RCC 7860 (cell line): ENCODE data around the gene POLL.

Experiments
- DNase-seq: peaks from one replicate; pipeline ENCODE4 v3.0.0-alpha.2; 2015; ENCODE audit warnings: low spot score
- FAIRE-seq: peaks from 2 replicates; lab custom pipeline; 2012; peaks lifted over from hg19 to GRCh38; lab: Jason Lieb, UNC

The POLL gene

DNA sequence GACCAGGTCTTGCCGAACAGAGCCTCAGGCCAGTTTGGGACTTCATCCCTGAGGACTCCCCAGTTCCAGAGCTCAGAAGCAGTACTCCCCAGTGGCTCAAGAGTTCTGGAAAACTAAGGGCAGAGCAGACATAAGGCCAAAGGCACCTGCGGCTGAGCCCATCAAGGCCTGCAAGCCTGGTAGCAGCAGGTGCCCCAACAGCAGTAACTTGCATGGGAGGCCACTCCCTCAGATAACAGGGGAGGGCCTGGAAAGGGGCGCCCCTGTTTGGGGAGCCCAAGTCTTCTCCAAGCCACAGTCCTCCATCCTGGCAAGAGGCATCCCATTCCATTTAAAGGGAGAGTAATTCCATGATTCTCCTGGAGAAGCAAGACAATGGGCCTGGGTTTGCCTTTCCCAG is 13.0 kb downstream of the POLL start:
- DNase-seq (no peak), FAIRE-seq (no peak)

DNA sequence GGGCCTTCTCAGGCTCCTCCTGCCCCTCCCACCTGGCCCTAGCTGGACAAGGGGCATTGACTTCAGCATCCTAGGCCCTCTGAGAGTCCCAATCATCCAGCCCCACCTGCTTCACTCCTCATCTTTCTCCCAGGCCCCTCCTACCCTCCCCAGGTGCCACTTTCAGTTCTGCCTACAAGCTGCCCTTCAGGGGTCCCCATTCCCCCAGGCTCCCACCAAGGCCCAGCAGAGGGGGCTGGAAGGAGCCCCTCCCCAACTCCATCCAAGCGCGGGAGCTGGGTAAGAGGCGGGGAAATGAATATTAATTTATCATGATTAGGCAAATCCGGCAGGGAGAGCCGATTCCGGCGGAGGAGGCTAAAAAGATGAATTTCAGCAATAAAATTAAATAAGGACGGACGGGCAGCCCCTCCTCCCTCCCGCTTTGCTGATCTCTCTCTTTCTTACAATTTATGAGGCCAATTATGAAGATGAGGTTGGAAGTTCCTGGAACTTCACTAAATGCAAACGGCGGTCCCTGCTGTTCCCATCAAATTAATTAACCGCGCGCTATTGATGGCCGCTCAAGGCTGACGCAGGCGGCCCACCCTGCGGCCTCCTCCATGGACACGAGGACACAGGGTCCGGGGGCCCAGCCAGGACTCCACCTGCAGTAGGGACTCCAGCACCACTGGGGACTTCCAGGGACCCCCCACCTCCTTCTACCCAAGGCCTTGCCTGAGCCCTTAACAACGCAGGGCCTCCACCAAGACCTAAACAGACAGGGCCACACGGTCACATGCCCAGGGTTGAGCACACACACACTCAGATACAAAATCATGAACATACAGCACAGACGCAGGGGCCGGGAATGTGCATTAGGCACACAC is 13.9 kb downstream of the POLL start:
- no peak for DNase-seq
- FAIRE-seq, result no peak

DNA sequence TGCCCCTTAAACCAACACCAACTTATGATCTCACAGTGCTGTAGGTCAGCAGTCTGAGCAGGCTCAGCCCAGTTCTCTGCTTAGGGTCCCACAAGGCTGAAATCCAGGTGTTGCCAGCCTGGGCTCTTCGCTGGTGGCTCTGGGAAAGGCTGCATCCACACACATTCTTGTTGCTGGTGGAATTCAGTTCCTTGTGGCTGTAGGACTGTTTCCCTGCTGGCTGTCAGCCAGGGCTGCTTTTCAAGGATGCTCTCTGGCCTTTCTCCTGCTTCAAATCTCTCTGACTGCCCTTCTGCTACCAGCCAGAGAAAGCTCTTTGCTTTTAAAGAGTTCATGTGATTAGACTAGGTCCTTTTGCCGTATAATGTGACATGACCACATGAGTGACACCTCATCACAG is 15.3 kb downstream of the POLL start:
- DNase-seq (no peak), FAIRE-seq (no peak)

DNA sequence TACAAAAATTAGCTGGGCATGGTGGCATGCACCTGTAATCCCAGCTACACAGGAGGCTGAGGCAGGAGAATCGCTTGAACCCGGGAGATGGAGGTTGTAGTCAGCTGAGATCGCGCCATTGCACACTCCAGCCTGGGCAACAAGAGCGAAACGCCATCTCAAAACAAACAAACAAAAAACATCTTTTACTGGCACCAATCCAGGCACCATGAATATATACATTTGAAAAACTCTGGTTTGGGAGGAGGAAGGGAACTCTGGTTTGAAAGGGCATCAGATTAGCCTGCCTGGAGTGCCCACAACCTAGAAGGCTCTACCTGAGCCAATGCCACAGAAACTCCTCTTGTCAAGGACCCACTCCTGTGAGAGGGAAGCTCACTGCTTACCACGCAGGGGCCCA is 15.9 kb downstream of the POLL start:
- DNase-seq (no peak), FAIRE-seq (no peak)

DNA sequence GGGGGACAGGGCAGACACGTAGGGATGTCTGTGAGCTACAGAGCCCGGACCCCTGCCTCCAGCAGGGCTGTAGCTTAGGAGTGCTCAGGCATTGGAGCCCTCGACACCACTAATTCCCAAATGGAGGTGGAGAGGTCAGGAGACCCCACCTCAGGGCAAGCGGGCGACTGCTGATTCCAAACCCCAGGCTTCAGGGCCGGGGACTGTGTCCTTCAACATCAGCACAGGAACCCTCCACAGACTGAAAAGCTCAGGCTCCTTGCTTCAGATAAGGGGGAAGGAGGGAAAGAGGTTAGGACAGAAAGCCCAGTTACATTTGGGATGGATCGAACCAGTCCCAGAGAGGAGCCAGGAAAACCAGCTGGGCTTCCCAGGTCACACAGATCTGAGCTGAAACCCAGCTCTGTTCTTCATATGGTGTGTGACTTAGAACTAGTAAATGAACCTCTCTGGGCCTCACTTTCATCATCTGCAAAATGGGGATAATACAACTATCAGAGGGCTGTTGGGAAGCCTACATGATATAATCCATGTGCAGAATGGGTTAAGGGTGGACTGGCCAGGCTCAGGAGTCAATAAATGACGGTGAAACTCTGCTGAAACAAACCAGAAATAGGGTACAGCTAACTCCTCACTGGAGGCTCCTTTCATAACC is 16.7 kb downstream of the POLL start:
- DNase-seq (no peak), FAIRE-seq (no peak)

DNA sequence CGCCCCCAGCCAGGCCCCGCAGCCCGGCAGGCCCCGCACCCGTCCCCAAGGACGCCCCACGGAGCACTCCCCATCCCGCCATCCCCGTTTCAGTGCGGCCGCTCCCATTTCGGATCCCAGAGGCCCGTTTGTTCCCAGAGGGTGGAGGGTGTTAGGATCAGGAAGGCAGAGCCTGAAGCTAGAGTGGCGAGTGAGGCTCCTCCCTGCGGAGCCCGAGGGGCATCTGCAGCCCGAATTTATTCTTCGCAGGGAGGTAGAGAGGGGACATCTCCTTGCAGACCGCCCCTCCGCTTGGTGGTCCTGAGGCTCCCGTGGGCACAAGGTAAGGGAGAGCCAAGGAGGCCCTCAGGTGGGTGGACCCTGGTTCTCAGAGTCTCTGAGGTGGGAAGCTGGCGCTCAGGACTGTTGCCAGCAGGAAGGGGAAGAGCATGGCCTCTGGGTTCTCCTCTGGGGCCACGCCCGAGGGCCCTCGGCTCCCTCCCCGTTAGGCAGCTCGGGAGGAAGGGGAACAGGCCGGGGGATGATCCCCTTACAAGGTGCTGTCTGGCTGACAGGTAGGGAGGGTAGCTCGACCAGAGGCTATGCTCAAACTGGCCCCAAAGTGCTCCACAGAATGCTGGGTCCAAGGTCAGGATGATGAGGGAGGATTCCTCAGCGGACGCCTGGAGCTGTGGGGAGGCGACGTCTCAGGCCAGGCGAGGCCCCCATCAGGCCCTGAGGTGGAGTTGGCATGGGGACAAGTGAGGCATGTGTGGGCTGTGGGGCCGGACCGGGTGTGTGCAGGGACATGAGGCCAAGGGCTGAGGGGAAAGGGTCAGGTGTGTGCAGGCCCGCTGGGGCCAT is 17.4 kb downstream of the POLL start:
- FAIRE-seq (no peak), DNase-seq (no peak)

DNA sequence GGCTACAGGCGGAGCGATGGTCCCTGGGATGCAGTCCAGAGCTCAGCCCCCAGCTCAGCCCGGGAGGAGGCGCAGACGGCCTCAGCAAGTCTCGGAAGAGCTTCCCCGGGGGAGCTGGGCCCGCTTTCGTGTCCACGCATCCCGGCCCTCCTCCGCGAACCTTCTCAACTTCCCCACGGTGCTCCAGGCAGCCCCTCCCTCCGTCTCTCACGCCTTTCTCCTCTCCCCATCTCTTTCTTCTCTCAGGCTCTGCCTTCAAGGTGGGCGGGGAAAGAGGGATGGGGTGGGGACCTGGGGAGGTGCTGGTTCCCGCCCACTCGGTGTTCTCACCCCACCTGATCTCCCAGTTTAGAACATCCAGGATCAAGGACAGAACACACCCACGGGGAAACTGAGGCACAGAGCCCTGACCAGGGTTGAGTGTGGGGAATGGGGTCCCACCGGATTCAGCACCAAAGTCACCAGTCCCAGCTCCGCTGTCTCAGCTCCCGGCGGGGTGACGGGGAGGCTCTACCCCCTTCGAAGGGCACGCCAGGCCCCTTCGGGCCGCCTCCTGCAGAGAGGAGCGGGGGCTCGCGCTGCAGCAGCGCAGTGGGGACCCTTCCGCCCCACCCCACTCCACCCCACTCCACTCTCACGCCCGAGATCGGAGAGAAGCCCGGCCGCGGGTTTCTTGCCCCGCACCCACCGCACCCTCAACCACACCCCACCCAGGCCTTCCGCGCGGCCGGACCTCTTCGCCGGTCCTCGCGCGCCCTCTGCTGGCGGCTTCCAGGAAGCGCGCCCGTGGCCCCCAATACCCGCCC is 18.2 kb downstream of the POLL start:
- FAIRE-seq (no peak), DNase-seq (peak; percentile 27)

DNA sequence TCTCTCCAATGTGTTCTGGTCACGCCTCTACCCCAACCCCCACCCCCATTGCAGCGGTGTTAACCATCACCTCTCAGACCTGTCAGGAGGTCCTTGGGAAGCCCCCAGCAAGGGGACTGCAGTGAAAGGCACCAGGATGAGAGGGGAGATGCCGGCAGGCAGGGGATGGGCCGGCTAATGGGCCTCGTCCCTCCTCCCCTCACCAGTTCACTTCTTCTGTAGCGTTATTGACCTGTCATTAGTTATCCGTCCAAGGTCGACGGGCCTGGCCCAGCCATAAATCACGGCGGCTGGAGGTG is 18.8 kb downstream of the POLL start:
- FAIRE-seq (no peak), DNase-seq (no peak)

DNA sequence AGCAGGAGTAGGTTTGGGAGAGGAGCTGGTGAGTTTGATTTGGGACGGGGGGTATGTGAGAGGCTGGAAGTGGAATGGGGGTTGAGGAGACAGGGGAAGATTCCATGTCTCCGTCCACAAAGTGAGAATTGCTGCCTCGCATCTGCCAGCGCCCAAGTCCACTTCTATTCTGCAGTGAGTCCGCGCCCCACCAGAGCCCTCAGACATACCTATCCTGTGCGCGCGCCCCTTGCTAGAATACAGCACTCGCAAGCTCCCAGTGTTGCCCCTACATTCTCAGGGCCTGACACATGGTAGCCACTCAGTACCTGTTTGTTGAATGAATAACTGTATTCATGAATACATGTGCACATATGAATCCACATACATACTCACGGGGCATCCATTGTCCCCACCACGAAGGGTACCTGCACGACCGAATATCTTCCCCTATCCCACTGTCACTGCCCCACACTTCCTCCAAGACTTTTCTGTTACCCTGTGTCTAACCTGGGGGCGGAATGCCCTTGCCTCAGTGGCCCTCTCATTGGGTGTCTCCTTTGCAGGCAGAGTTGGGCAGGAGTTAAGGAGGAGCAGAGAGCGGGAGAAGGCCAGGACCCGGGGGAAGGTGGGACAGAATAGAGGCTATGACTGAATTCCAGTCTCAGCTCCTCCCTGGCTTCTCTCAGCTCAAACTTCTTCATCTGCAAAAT is 19.9 kb downstream of the POLL start:
- FAIRE-seq (no peak), DNase-seq (no peak)

DNA sequence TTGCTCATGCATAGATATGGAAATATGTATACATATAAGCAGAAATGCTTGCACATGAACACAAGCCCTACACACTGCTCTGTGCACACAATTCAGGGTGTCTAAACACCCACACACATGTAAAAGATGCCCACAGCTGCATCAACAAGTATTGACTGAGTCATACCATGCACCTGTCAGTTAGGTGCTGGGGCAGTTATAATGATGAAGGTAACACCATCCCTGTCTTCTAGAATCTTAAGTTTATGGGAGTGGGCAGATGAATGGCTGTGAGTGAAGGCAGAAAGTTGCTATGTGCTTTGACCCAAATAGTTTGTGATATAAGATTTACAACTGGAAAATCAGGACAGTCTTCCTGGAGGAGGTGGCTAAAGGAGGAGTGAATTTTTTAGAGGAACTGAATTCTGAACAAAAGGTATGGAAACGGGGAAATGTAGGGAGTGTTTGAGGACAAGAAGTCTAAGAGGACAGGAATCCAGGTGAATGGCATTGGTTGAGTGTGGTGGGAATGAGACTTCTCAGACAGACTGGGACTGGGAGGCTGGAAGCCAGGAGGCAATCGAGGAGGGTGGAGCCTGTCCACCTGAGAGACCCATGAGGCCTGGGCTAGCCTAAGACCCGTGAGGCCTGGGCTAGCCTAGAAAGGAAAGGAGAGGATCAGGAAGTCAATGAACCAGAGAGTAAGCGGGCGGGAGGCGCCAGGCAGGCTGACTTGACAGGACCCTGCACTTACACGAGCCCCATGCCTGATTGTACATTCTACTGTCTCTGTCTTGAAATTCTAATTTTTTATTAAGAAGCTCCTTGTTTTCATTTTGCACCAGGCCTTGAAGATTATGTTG is 20.7 kb downstream of the POLL start:
- DNase-seq, result no peak
- FAIRE-seq, result no peak

DNA sequence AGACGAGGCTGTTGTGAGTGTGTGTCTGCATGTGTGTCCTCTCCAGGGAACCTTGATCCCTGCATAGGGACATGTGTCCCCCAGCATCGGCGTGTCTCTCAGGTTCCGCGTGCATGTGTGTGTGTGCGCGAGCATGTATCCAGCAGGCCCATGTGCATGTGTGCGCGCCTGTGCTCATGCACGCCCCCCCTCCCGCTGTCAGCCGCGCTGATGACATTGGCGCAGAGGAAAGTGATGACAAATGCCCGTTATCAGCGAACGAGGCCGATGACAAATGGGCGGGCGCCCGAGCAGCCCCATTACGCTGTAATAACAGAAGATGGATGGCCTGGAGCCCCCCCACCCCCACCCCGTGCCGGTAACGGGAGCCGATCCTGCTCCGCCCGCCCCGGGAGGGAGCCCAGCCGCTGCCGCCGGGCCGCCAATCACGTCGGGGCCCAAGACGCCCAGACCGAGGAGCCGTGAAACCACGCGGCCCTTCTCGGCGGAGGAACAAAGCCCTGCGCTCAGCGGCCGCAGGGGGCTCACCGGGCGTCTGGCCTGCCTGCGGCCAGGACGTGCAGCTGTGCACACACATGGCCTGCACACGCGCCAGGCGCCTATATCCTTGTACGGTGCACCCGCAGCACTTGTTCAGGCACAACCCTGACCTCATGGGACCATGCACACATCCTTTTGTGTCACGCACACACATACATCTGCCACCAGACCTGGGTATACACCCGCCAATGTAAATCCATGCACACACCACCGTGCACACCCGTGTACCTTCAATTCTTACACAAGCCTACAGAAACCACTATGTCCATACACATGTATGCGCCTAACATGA is 21.5 kb downstream of the POLL start:
- FAIRE-seq (no peak), DNase-seq (no peak)

DNA sequence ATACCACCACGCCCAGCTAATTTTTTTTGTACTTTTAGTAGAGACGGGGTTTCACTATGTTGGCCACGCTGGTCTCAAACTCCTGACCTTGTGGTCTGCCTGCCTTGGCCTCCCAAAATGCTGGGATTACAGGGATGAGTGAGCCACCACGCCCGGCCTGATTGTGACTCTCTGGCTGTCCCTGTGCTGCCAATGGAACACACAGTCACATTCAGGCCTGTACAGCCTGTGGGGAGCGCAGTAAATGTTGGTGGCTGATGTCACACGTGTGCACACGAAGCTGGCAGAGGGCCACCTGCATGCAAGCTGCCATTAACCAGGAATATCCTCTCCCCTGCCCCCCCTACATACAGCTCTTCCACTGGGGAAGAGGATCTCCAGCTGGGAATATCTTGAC is 22.1 kb downstream of the POLL start:
- FAIRE-seq, result no peak
- no peak for DNase-seq

DNA sequence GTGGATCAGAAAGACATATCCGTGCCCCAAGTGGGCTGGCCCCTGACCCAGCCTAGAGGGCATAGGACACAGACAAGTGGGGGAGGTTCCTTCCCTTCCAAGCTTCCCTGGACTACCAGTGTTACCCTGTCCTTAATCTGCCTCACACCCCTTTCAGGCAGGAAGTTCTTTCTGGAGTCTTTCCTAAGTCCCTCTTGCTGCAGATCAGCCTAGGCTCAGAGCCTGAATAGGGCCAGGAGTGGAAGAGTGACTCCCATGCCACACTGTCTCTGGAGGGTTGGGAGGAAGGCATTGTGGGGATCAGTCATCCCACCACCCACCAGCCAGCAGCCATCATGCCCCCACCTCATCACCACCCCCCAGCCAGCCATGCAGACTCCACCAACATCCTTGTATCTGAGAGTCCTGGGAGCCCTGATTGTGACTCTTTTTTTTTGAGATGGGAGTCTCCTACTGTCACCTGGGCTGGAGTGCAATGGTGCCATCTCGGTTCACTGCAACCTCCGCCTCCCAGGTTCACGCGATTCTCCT is 22.6 kb downstream of the POLL start:
- no peak for FAIRE-seq
- DNase-seq, result no peak

DNA sequence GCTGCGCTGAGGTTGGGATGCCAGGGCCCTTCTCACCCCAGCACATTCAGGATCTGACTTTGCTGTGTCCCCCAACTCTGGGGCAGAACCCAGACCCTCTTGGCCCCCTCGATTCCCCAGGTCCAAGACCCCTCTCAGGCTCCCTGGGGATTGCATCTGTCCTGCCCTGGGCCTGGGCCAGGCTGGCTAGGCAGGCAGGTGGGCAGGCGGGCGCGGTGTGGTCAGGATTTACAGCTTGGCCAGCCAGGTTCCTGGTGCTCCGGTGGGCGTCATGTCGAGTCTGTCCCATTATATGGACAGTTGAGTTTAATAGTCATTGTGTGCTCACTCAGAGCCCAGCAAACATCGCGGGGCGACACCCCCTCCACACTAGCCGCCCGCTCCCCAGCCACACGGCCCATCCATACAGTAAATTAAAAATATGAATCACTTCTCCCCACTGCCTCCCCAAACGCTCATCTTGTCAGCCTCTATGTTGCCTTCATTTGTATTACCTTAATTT is 23.5 kb downstream of the POLL start:
- no peak for DNase-seq
- no peak for FAIRE-seq

DNA sequence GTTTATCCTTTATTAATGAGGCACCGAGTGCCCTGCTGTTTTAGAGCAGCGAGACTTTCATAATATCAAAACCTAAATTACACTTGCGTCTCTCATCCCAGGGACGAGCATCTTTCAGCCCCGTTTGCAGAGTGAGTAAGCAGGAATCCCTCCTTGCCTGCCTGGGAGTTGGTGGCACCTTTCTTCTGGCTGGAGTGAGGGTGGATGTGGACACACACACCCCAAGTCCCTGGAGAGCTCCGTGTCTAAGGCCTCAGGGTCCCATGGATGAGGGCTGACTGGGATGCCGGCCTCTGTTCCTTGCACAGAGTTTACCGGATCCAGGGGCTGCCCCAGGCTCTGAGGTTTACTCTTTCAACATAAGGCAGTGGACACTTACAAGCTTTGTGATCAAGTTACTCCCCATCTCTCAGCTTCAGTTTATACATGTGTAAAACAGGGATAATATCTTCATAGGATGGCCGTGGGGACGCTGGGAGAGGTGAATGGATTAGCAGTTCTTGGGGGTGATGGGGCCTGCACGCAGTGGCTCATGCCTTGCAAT is 24.5 kb downstream of the POLL start:
- no peak for FAIRE-seq
- no peak for DNase-seq

DNA sequence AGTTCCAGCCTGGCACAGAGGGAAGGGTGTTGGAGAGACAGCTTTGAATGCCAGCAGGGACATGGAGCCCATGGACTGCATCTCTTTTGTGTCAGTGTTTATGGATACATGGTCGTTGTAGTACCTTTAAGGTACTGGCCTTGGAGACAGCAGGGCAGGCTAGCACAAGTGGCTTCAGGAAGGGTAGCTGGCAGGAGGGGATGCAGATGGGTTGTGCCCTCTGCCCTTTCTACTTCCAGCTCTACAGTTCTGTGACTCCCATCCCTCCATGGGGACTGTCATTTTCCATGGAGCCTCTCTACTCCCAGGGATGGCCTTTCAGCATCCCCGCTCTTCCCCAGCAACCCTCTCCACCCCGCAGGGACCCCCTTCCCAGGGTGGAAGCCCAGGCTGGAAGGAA is 25.1 kb downstream of the POLL start:
- no peak for DNase-seq

DNA sequence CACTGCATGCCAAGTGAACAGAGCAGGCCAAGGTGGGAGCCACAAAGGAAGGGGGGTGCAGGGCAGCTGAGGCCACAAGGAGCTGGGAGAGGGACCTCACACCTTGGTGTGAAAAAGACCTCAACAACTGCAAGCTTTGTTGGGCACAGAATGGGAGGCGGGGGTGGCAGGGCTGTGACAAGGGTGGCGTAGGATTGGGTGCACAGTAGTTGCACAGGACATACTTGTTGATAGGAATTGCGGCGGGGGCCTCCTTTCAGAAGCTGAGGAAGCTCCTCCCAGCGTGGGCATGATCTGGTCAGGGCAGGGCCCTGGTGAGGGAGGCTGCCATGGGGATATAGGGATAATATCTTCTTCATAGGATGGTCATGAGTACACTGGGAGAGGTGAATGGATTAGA is 25.8 kb downstream of the POLL start:
- no peak for DNase-seq
- FAIRE-seq, result no peak

More for the DNA sequence above, 25.1 kb downstream of the POLL start:
- no peak for FAIRE-seq
